AG09309 (cell line): ENCODE results near the gene CTCF.

ENCODE experiments used
- DNase-seq: peaks from one replicate; pipeline ENCODE4 v3.0.0-alpha.2; 2010; ENCODE audit warnings: low read depth
- H3K4me3 ChIP-seq: 2 replicates; pipeline ENCODE4 v1.5.1; 2011; ENCODE audit warnings: mild to moderate bottlenecking, low read depth, low read length, moderate library complexity; ENCODE audit not compliant: control insufficient read depth
- TF ChIP-seq, protein P1 (sequence below): IDR thresholded peaks from 2 replicates; pipeline ENCODE4 v1.5.1; 2011; ENCODE audit warnings: mild to moderate bottlenecking, low read depth, low read length, inconsistent platforms; ENCODE audit not compliant: insufficient read depth, control insufficient read depth; ENCODE audit errors: missing control alignments

The CTCF gene

DNA sequence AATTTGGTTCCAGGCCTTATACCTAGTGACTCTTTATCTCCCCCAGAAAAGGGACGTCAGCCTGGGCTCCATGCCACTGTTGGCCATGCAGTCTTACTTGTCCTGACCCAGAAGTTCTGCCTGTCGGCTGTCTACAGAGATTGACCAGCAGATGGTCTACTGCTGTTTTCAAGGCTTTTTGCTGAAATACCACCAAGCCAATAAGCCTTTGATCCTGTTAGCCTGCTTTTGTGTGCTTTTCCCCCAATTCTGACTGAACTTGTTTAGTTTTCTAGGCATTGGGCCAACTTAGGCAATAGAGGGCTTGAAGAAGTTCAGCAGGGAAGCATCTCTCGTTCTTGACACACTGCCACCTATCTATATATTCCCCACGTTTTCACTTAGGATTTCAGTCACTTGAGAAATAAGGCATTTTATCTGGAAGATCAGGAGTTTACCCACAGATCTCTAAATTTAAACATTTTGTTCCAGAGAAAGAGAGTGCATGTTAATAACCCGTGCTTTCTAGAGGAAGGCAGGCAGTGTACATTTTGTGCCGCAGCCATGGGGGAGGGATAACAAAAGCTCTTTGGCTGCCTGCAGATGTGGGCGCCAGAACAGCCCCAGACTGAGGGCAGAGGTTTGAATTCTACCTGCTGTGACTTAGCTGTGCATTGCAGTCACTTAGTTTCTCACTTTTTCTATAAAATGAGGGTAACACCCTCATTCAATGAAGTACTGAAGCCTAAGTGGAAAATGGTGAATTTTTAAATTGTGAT, 70.3 kb downstream of the CTCF start:
- DNase-seq, result no peak
- no peak overlapping the region for H3K4me3 ChIP-seq

DNA sequence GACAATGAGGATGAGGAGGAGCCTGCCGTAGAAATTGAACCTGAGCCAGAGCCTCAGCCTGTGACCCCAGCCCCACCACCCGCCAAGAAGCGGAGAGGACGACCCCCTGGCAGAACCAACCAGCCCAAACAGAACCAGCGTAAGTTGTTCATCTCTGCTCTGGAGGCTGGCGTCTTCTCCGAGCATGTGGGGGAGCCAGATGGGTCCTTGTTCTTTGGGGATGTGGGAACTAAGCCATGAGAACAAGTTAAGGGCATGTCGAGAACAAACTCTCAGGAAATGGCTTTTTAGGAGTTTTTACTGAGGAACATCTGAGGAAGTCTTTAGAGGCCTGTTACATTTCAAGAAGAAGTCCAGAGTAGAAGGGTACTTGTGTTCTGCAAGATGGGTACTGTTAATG, 74.4 kb downstream of the CTCF start:
- TF ChIP-seq, protein P1, sequence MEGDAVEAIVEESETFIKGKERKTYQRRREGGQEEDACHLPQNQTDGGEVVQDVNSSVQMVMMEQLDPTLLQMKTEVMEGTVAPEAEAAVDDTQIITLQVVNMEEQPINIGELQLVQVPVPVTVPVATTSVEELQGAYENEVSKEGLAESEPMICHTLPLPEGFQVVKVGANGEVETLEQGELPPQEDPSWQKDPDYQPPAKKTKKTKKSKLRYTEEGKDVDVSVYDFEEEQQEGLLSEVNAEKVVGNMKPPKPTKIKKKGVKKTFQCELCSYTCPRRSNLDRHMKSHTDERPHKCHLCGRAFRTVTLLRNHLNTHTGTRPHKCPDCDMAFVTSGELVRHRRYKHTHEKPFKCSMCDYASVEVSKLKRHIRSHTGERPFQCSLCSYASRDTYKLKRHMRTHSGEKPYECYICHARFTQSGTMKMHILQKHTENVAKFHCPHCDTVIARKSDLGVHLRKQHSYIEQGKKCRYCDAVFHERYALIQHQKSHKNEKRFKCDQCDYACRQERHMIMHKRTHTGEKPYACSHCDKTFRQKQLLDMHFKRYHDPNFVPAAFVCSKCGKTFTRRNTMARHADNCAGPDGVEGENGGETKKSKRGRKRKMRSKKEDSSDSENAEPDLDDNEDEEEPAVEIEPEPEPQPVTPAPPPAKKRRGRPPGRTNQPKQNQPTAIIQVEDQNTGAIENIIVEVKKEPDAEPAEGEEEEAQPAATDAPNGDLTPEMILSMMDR, result no peak
- no peak overlapping the region for H3K4me3 ChIP-seq
- DNase-seq, result no peak

More for the DNA sequence above, 70.3 kb downstream of the CTCF start:
- TF ChIP-seq, protein P1, result no peak

DNA sequence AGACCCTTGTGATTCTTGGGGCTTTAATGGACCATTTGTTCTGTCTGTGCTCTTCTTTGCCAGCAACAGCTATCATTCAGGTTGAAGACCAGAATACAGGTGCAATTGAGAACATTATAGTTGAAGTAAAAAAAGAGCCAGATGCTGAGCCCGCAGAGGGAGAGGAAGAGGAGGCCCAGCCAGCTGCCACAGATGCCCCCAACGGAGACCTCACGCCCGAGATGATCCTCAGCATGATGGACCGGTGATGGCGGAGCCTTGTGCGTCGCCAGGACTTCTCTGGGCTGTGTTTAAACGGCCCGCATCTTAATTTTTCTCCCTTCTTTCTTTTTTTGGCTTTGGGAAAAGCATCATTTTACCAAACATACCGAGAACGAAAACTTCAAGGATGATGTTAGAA, 75.3 kb downstream of the CTCF start:
- H3K4me3 ChIP-seq, result no peak overlapping the region
- TF ChIP-seq, protein P1, result no peak
- no peak for DNase-seq

DNA sequence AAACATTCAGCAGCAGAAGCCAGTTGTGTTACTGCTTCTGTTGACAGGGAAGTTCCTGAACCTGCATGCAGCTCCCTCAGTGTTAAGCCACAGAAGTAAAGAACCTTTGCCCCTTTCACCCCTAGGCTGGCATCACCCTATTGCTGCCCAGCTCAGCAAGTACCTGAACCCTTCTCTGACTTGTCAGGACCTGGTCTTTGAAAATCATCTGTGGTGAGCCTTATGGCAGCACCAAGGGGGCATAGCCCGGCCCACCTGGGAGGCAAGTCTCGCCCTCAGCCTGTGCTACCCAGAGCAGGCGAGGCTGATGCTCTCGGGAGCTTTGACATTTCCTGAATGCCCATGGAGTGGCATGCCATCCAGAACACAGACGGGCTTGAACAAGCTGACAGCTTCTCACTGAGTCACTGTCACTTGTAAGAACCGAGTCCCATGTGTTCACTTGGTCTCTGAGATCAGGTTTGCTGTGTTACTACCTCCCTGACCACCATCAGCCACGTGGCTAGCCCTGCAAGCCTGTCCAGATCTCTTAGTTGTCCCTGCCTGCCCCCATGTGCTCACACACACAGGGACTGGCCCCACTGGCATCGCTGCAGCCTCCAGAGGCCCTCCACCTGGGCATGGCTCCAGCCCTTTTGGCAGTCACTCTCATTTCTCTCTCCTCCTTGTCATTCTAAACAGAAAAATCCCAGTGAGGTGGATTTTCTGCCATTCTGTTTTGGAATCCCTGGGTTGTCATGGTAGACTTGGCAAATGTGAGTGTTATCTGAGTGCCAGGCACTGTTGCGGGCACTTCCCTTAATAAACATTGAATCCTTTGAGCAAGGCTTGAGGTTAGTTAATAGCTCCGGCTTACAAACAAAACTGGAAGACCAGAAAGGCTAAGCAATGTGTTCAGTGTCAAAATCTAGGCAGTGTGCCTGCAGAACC, 79.7 kb downstream of the CTCF start:
- H3K4me3 ChIP-seq, result no peak overlapping the region
- no peak for DNase-seq
- TF ChIP-seq, protein P1, result peak; percentile 7

DNA sequence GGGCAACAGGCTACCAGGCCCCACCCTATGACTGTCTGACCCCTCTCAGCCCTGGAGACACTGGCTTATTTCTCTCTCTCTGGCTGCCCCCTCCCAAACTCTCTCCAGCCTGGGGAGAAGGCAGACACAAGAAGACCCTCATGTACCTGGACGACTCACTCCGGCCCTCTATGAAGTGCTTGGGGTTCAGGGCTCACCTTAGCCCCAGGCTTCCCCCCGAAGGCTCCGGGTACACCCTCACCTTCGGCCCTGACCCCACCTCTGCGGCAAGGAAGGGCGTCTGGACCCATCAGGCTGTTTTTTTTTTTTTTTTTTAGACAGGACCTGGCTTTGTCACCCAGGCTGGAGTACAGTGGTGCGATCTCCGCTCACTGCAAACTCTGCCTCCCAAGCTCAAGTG, 81.7 kb downstream of the CTCF start:
- TF ChIP-seq, protein P1, result no peak
- DNase-seq, result no peak
- H3K4me3 ChIP-seq, result no peak overlapping the region

DNA sequence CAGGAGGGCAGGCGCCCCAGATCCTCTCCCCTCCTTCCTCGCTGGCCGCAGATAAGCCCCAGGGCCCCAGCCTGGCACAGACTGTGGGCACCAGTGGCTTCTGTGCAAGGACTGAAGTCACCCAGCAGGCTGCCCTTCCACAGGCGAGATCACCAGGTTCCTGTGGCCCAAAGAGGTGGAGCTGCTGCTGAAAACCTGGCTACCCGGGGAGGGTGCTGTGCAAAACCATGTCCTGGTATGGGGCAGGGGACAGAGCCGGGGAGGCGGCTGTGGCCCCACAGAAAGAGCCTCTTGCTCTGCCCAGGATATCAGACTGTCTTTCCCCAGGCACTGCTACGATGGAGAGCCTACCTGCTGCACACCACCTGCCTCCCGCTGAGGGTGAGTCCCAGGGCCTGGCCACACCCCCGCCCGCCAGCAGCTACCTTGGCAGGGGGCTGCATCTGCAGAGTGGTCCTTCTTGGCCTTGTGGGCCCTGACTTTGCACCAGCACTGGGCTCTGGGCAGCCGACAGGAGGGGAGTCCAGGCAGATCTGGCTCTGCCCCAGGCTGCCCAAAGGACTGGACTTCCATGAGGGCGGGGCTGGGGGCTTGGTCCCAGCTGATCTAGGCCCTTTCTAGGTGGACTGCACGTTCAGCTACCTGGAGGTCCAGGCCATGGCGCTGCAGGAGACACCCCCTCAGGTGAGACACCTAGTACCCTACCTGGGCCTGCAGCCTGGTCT, 83.2 kb downstream of the CTCF start:
- DNase-seq, result no peak
- TF ChIP-seq, protein P1, result no peak
- no peak overlapping the region for H3K4me3 ChIP-seq
